ENCODE data around the gene WDR62. TPM values are rescaled to one million over a fixed set of nuclear protein-coding genes. Genes with fewer than 3 reads are reported as not detected.
A peak's percentile ranks its signal among the peaks of the same experiment; 100 is the strongest.

WDR62 gene
- polyA plus RNA-seq: 1 to 10 TPM in 2 of 4 donors, under 1 TPM in 2; 0.22 to 5.0 (median 1.4) TPM
- long read RNA-seq, donor 1: 0 reads
- long read RNA-seq, donor 2: 0 reads
- long read RNA-seq, donor 3: 0 reads
- long read RNA-seq, donor 4: 0 reads
- long read RNA-seq, donor 5: 0 reads
- long read RNA-seq, donor 6: 0 reads
- long read RNA-seq, donor 7, full-length matches to known transcripts: 1 of 1 reads
- long read RNA-seq, donor 7, partial matches to known transcripts: 0 of 1 reads
- long read RNA-seq, donor 7, other reads (novel, unspliced or antisense): 0 of 1 reads
- long read RNA-seq, donor 8: 0 reads
- long read RNA-seq, donor 9: 0 reads
- long read RNA-seq, donor 10, partial matches to known transcripts: 107 of 107 reads
- long read RNA-seq, donor 10, other reads (novel, unspliced or antisense): 0 of 107 reads

DNA sequence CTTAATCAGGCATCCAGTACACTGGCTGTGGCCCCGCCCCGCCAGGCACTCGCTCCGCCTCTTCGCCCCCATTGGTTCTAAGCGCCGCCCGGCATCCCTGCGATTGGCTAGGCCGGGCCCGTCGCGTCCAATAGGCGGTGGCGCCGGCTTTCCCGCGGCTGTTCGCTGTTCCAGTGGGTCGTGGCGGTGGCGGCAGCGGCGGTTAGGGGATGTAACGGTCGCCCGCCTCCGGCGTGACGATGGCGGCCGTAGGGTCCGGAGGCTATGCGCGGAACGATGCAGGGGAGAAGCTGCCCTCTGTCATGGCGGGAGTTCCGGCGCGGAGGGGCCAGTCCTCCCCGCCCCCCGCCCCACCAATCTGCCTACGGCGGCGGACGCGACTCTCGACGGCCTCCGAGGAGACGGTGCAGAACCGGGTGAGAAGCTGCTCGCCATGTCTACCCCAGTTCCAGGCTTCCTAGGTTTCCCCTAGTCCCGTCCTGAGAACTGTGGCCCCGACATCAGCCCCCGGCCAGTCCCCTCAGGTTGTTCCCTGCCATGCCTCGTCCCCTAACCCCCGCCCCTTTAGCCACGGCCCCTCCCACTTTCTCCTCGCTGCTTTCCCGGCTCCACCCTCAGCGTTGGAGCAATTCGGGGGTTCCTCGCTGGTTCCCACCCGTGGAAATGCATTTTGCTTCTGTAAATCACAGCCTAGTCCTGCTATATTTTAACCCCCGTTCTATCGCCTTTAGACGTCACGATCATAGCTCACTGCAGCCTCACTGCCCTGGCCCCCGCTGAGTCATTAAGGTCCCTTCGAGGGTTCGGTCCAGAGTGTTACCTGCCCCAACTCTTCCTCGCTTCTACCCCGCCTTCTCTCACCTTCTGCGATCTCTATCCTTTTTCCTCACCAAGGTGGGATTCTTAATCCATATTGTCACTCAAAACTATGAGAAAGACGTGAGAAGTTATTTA lies at the start of gene WDR62:
Gene WDR62, plus strand, starts transcription at position 165 of the 954 bp plus-strand sequence. Its CDS starts 75 bp downstream, at position 240.
- Histone ChIP-seq H3K27me3 (ENCODE audit: control insufficient read depth in 3 of 3, insufficient read depth in 3 of 3, low read length in 3 of 3) (no peaks in the 10 kb centered on the region), H3K4me3 (ENCODE audit: low read depth in 1 of 3, low read length in 3 of 3) (peak within 1 kb of the TSS; percentile 37 to 80 (median 63)), H3K4me1 (ENCODE audit: control insufficient read depth in 3 of 3, insufficient read depth in 2 of 3, low read depth in 1 of 3, low read length in 2 of 3) (peaks cover 0 to 20% (median 0%) of the 10 kb centered on the region in 3 donors), H3K36me3 (ENCODE audit: control insufficient read depth in 3 of 3, insufficient read depth in 2 of 3, low read depth in 1 of 3, low read length in 3 of 3) (peaks cover 0 to 2% (median 0%) of the 10 kb centered on the region in 3 donors), H3K9me3 (ENCODE audit: control insufficient read depth in 2 of 2, insufficient read depth in 1 of 2, low read depth in 1 of 2, low read length in 1 of 2) (no peaks in the 10 kb centered on the region), H3K27ac (ENCODE audit: low read depth in 1 of 3, low read length in 2 of 3) (peak within 1 kb of the TSS; percentile 88 to 96 (median 88))
- whole genome bisulfite sequencing, 3 donors: 0 to 1% (median 0%) methylated on average over 54 to 76 of the region's 76 CpGs
- FAIRE-seq (no peak), DNase-seq (peak; percentile 55 to 93)

DNA sequence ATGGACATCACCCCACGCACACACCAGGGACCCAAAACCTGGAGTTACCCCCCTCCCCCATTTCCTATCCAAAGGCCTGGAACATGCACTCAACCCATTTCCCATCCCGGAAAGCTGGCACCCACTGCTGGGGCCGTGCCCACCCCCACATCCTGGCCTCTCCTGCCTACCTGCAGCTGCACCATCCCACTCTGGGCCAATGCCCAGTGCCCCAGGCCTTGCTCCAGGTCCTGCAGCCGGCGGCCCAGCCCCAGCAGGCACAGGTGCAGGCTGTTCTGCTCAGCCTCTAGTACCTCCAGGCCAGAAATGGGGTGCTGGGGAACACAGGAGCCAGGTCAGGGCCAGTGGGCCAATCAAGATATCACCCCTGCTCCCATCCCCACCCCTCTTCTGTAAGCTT lies 47.7 kb upstream of the WDR62 start:
- WGBS, 3 donors: 90 to 97% (median 91%) methylated on average over 5 of the region's 5 CpGs
- DNase-seq: no peak
- FAIRE-seq: no peak
- H3K4me3 ChIP-seq (ENCODE audit: low read depth in 1 of 3, low read length in 3 of 3): no peak overlapping the region
- peaks cover 0 to 35% (median 0%) of the 10 kb centered on the region in 3 donors for H3K36me3 ChIP-seq (ENCODE audit: control insufficient read depth in 3 of 3, insufficient read depth in 2 of 3, low read depth in 1 of 3, low read length in 3 of 3)
- H3K27ac ChIP-seq (ENCODE audit: low read depth in 1 of 3, low read length in 2 of 3): no peak overlapping the region
- H3K4me1 ChIP-seq (ENCODE audit: control insufficient read depth in 3 of 3, insufficient read depth in 2 of 3, low read depth in 1 of 3, low read length in 2 of 3): peaks cover 0 to 14% (median 0%) of the 10 kb centered on the region in 3 donors
- no peaks in the 10 kb centered on the region for H3K27me3 ChIP-seq (ENCODE audit: control insufficient read depth in 3 of 3, insufficient read depth in 3 of 3, low read length in 3 of 3)
- H3K9me3 ChIP-seq (ENCODE audit: control insufficient read depth in 2 of 2, insufficient read depth in 1 of 2, low read depth in 1 of 2, low read length in 1 of 2): no peaks in the 10 kb centered on the region

DNA sequence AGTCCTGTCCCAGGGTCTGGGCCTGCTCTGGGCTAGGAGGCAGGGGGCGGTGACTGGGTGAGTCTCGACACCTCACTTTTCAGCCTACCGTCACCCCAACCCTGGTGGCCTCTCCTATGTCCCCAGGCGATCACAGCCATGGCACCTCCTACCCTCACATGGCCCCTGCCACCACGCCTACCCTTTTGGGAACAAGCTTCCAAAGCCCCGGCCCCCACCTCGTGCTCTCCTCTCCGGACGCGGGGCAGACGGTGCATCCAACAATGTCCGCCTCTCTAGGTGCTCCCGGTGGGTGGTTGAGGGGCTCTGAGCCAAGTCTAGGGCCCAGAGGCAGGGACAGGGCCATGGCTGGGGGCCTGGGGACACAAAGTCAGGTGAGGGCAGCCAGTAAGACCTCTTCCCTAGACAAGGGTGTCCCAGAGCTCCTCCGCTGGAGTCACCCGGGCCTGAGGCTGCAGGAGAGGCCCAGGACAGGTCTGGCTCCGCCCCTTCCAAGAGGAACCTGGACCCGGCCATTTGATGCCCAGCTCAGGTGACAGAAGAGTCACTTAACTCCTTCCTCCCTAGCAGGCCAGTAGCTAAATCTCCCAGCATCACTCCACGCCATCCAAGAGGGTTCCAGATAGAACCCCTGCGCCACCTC lies 46.2 kb upstream of the WDR62 start, which contains the start of gene SYNE4:
Gene SYNE4, minus strand, starts transcription at position 478 of the 643 bp plus-strand sequence. Its CDS starts 132 bp downstream, at position 346.
- peak within 1 kb of the TSS; percentile 19 to 64 (median 52) for H3K4me3 ChIP-seq (ENCODE audit: low read depth in 1 of 3, low read length in 3 of 3)
- H3K27me3 ChIP-seq (ENCODE audit: control insufficient read depth in 3 of 3, insufficient read depth in 3 of 3, low read length in 3 of 3): no peaks in the 10 kb centered on the region
- 30 to 47% (median 32%) methylated on average over 16 to 19 of the region's 19 CpGs for WGBS, 3 donors
- FAIRE-seq: no peak
- peak; percentile 85 to 86 for DNase-seq
- H3K9me3 ChIP-seq (ENCODE audit: control insufficient read depth in 2 of 2, insufficient read depth in 1 of 2, low read depth in 1 of 2, low read length in 1 of 2): no peaks in the 10 kb centered on the region
- peaks cover 0 to 25% (median 0%) of the 10 kb centered on the region in 3 donors for H3K36me3 ChIP-seq (ENCODE audit: control insufficient read depth in 3 of 3, insufficient read depth in 2 of 3, low read depth in 1 of 3, low read length in 3 of 3)
- no peak within 1 kb of the TSS for H3K27ac ChIP-seq (ENCODE audit: low read depth in 1 of 3, low read length in 2 of 3)
- peaks cover 3 to 18% (median 4%) of the 10 kb centered on the region in 3 donors for H3K4me1 ChIP-seq (ENCODE audit: control insufficient read depth in 3 of 3, insufficient read depth in 2 of 3, low read depth in 1 of 3, low read length in 2 of 3)

DNA sequence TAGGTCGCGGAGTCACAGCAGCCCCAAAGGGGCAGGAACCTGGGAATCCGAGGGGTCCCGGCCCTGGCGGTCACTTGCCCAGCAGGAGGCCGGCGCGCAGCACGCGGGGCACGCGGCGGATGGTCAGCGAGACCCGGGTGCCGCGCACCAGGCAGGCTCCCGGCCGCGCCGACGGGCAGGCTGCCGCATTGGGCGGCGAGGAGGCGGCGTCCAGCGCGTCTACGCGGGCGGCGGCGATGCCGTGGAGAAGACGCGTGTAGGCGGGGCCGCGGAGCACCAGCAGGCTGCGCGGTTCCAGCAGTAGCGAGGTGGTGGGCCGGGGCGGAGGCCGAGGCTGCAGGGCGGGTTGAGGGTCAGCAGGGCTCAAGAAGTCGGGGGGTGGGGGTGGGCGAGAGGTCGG lies 45.5 kb upstream of the WDR62 start:
- WGBS, 3 donors: 1 to 2% (median 1%) methylated on average over 48 to 50 of the region's 50 CpGs
- no peaks in the 10 kb centered on the region for H3K9me3 ChIP-seq (ENCODE audit: control insufficient read depth in 2 of 2, insufficient read depth in 1 of 2, low read depth in 1 of 2, low read length in 1 of 2)
- H3K27ac ChIP-seq (ENCODE audit: low read depth in 1 of 3, low read length in 2 of 3): no peak overlapping the region
- H3K4me1 ChIP-seq (ENCODE audit: control insufficient read depth in 3 of 3, insufficient read depth in 2 of 3, low read depth in 1 of 3, low read length in 2 of 3): peaks cover 4 to 21% (median 5%) of the 10 kb centered on the region in 3 donors
- H3K36me3 ChIP-seq (ENCODE audit: control insufficient read depth in 3 of 3, insufficient read depth in 2 of 3, low read depth in 1 of 3, low read length in 3 of 3): peaks cover 0 to 19% (median 0%) of the 10 kb centered on the region in 3 donors
- FAIRE-seq (no peak), DNase-seq (peak; percentile 52 to 72)
- H3K27me3 ChIP-seq (ENCODE audit: control insufficient read depth in 3 of 3, insufficient read depth in 3 of 3, low read length in 3 of 3): no peaks in the 10 kb centered on the region
- peak overlapping the region in 2 of 3 donors; percentile 52 to 64 for H3K4me3 ChIP-seq (ENCODE audit: low read depth in 1 of 3, low read length in 3 of 3)

DNA sequence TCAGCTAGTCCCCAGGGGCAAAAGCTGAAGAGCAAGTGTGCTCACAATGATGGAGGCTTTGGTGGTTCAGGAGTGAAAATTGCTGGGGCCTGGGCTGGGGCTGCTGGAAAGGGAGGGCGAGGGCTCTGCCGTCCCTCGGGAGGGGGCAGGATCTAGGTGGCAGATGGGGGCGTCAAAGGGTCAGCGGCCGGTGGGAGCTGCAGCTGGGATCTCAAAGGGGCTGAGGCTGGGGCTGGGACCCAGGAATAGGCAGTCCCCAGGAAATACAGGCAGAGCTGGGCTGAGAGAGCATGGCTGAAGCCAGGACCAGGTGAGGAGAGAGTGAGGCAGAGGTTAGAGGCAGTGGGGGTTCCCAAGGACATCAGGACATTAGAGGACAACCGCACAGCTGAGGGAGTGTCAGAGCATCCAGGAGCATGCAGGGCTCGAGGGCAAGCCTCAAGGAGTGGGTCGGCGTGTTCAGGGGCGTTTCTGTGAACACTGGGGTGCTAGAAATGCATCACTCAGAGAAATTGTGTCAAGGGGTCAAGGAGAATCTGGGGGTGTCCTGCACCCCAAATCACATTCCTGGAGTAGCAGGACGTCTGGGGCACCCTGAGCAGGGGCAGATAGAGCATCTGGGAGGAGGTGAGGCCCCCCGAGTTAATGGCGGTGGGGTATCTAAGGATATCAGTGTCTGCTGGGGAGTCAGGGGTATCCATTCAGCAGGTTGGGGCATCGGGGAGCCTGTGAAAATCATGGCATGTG lies 44.9 kb upstream of the WDR62 start:
- Histone ChIP-seq H3K36me3 (ENCODE audit: control insufficient read depth in 3 of 3, insufficient read depth in 2 of 3, low read depth in 1 of 3, low read length in 3 of 3) (peaks cover 0 to 13% (median 0%) of the 10 kb centered on the region in 3 donors), H3K27me3 (ENCODE audit: control insufficient read depth in 3 of 3, insufficient read depth in 3 of 3, low read length in 3 of 3) (no peaks in the 10 kb centered on the region), H3K4me1 (ENCODE audit: control insufficient read depth in 3 of 3, insufficient read depth in 2 of 3, low read depth in 1 of 3, low read length in 2 of 3) (peaks cover 4 to 21% (median 5%) of the 10 kb centered on the region in 3 donors), H3K9me3 (ENCODE audit: control insufficient read depth in 2 of 2, insufficient read depth in 1 of 2, low read depth in 1 of 2, low read length in 1 of 2) (no peaks in the 10 kb centered on the region), H3K27ac (ENCODE audit: low read depth in 1 of 3, low read length in 2 of 3) (no peak overlapping the region), H3K4me3 (ENCODE audit: low read depth in 1 of 3, low read length in 3 of 3) (peak overlapping the region in 2 of 3 donors; percentile 28 to 52)
- FAIRE-seq (no peak), DNase-seq (no peak)
- WGBS, 3 donors: 50 to 62% (median 62%) methylated on average over 15 of the region's 15 CpGs

DNA sequence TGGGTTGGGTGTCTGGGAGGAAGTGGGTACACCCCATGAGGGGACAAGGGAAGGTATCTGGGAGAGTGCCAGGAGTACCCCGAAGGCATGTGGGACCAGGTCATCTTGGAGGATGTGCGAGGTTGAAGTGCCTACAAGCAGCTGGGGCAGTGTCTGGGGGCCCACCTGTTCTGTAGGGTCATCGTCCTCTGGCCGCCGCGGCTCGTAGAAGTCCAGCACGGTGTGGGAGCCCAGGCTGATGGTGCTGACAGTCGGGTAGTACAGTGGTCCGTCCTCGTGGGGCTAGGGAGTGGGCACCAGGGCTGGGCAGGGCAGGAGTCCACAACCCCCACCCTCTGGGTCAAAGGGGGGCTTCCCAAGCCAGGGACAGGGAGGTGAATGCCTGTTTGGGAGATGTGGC lies 44.3 kb upstream of the WDR62 start:
- H3K4me1 ChIP-seq (ENCODE audit: control insufficient read depth in 3 of 3, insufficient read depth in 2 of 3, low read depth in 1 of 3, low read length in 2 of 3): peaks cover 4 to 21% (median 5%) of the 10 kb centered on the region in 3 donors
- no peak overlapping the region for H3K4me3 ChIP-seq (ENCODE audit: low read depth in 1 of 3, low read length in 3 of 3)
- no peak overlapping the region for H3K27ac ChIP-seq (ENCODE audit: low read depth in 1 of 3, low read length in 2 of 3)
- H3K9me3 ChIP-seq (ENCODE audit: control insufficient read depth in 2 of 2, insufficient read depth in 1 of 2, low read depth in 1 of 2, low read length in 1 of 2): no peaks in the 10 kb centered on the region
- no peak for FAIRE-seq
- H3K36me3 ChIP-seq (ENCODE audit: control insufficient read depth in 3 of 3, insufficient read depth in 2 of 3, low read depth in 1 of 3, low read length in 3 of 3): peaks cover 0 to 8% (median 0%) of the 10 kb centered on the region in 3 donors
- no peaks in the 10 kb centered on the region for H3K27me3 ChIP-seq (ENCODE audit: control insufficient read depth in 3 of 3, insufficient read depth in 3 of 3, low read length in 3 of 3)
- WGBS, 3 donors: 94 to 95% (median 94%) methylated on average over 10 to 11 of the region's 11 CpGs
- DNase-seq: no peak

DNA sequence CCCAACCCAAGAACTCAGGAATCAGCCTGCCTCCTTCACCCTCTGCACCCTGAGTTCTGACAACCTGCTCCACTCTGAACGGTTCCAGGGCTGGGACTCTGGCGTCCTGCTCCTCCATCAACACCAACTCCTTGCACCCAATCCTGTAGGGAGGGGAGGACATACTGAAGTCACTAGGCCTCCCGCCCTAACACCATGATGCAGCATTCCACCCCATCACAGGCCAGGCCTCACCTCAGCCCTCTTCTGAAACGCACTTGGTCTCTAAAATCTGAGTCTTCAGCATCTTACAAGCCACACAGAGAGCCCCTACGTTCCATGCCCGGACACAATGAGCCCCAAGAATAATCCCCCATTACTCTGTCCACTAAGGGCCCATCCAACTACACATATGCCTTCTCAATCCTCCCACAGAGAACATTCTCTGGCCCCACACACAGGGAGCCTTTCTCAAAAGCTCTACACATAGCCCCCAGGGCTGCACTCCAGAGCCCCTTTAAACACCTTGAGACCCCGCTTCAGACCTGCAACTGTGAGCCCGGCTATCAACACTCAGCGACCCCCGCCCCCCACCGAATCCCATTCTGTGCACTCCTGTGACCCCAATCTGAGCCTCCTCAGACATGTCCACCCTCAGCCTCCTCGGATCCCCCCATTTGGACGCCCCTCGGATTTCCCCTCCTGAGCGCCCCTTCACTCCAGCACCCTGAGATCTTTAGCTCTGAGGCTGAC lies 41.3 kb upstream of the WDR62 start:
- Histone ChIP-seq H3K36me3 (ENCODE audit: control insufficient read depth in 3 of 3, insufficient read depth in 2 of 3, low read depth in 1 of 3, low read length in 3 of 3) (peaks cover 0 to 17% (median 2%) of the 10 kb centered on the region in 3 donors), H3K4me3 (ENCODE audit: low read depth in 1 of 3, low read length in 3 of 3) (peak overlapping the region; percentile 66 to 91 (median 69)), H3K27ac (ENCODE audit: low read depth in 1 of 3, low read length in 2 of 3) (peak overlapping the region in 2 of 3 donors; percentile 42 to 78), H3K9me3 (ENCODE audit: control insufficient read depth in 2 of 2, insufficient read depth in 1 of 2, low read depth in 1 of 2, low read length in 1 of 2) (no peaks in the 10 kb centered on the region), H3K4me1 (ENCODE audit: control insufficient read depth in 3 of 3, insufficient read depth in 2 of 3, low read depth in 1 of 3, low read length in 2 of 3) (peaks cover 4 to 17% (median 5%) of the 10 kb centered on the region in 3 donors), H3K27me3 (ENCODE audit: control insufficient read depth in 3 of 3, insufficient read depth in 3 of 3, low read length in 3 of 3) (no peaks in the 10 kb centered on the region)
- FAIRE-seq: no peak
- WGBS, 3 donors: 33 to 34% (median 34%) methylated on average over 15 of the region's 15 CpGs
- DNase-seq: no peak
